Motor neuron (in vitro differentiated cells): ENCODE measurements around the gene PHF21B. TPM values are rescaled to one million over a fixed set of nuclear protein-coding genes. Genes with fewer than 3 reads are reported as not detected.
"Not testable (repeated sequence)": the region's sequence is repeated elsewhere in the genome, so short reads cannot be mapped to it uniquely, and the experiment has no call there.

ENCODE experiments used
- ATAC-seq, 8 experiments: fragments of 200-7000 bp; cut with Tn5 transposase; replicated peaks in 6 of 8; 2 replicates each; pipeline ENCODE4 v1.8.0; 2021; ENCODE audit warnings: mild to moderate bottlenecking in 8 of 8, moderate library complexity in 8 of 8
- H3K27ac ChIP-seq, 2 donors: fragments of 250-450 bp; sonication (Bioruptor Pico); 2 replicates each; pipeline ENCODE4 v1.9.0; 2021; ENCODE audit warnings: antibody characterized with exemption in 2 of 2, mild to moderate bottlenecking in 2 of 2, moderate library complexity in 1 of 2
- H3K4me1 ChIP-seq, 2 donors: fragments of 250-450 bp; sonication (Bioruptor Pico); replicated peaks in 1 of 2; 2 replicates each; pipeline ENCODE4 v1.6.1; 2021; ENCODE audit warnings: antibody characterized with exemption in 2 of 2, mild to moderate bottlenecking in 2 of 2, moderate library complexity in 1 of 2
- H3K4me3 ChIP-seq, 5 donors: fragments of 250-450 bp; sonication (Bioruptor Pico); 2 replicates each; pipeline ENCODE4 v1.9.0; 2021; ENCODE audit warnings: antibody characterized with exemption in 5 of 5, mild to moderate bottlenecking in 5 of 5, moderate library complexity in 4 of 5
- WGBS, 10 experiments: fragments of 450-650 bp; shearing (Covaris generic); methylation state at CpG; one replicate each; pipeline ENCODE4 v1.0.0; 2022; 5-methylcytosine and 5-hydroxymethylcytosine counted together
- in situ Hi-C, 9 experiments: fragments of 400-800 bp; cut with MboI; loops; one replicate each; pipeline ENCODE4 v1.15.0; 2021; ENCODE audit warnings: low sequenced_read_pairs in 9 of 9, low pct_unique_long_range_greater_than_20kb in 2 of 9; ENCODE audit not compliant: unreplicated experiment in 9 of 9
- total RNA-seq, 8 experiments: library from RNA; unstranded; fragments of 300-600 nt; gene quantifications; 2 replicates each; pipeline versions ENCODE4 v1.2.3 to v1.2.4, GENCODE V29; 2022

The PHF21B gene
- total RNA-seq, 8 experiments from 2014 or later: 0.66 to 84.5 (median 22.6) TPM

DNA sequence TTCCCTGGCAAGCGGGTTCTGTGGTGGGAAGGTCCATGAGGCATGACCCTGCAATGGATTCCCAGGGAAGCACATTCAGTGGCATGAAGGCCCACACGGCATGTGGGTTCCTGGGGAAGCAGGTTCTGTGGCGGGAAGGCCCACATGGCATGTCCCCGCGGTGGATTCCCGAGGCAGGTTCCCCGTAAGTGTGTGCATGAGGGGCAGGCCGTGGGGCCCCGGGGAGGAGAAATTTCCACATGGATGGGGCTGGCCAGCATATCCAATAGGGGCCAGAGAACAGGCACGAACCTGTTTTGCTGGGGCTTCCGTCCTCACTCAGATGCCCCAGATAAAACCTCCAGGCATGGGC, 83.7 kb downstream of the PHF21B start:
- WGBS, 10 experiments: 100% methylated on average over 1 to 5 of the region's 11 CpGs; no CpG with 5 or more reads in 8 of the 10 experiments
- no peak for ATAC-seq
- H3K27ac ChIP-seq: no peak overlapping the region
- no peak overlapping the region for H3K4me3 ChIP-seq
- peaks cover 19 to 25% of the 10 kb centered on the region in 2 donors for H3K4me1 ChIP-seq
- in situ Hi-C loops: no loop called here

DNA sequence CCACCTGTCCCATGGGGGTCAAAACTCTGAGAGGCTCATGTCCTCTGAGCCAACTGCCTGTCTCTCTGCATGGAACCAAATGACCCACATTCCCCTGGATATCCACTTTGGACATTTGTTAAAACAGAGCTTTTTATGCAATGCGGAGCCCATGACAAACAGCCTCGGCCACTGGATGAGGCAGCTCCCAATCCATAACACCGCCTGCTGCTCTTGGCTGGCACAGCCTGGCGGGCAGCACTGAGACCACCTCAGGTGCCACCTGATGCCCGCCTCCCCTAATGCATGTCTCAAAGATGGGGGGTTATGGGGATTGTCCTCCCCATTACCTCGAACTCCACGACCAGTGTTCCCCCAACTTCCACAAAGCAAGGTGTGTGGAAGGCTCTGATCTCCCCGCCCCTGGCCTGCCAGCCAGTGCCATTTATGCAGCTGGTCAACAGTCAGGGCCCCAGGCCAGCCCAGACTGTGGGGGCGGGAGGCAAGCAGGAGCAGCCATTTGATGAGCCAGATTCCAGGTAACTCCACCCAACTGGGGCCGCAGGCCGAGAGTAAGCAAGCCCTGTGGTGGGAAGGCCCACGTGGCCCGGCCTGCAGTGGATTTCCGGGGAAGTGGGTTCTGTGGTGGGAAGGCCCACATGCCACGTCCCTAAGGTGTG, 84.2 kb downstream of the PHF21B start:
- in situ Hi-C loops: no loop called here
- no peak overlapping the region for H3K4me3 ChIP-seq

DNA sequence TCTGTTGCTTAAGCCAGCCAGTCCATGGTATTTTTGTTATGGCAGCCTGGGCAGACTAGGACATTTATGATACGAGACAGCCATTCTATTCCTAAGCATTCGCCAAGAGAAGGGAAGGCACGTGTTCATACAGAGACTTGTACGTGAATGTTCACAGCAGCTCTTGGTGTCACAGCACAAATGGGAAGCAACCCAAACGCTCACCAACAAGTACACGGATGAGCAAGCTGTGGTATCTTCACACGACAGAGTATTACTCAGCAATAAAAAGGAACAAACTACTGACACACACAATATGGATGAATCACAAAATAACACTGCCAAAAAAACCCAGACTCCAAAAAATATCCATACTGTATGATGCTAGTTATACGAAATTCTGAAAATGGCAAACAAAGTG, 85.1 kb downstream of the PHF21B start:
- in situ Hi-C loops: no loop called here
- no peak overlapping the region for H3K4me3 ChIP-seq

More for the DNA sequence above, 84.2 kb downstream of the PHF21B start:
- no peak for ATAC-seq
- WGBS, 10 experiments: 49 to 100% (median 69%) methylated on average over 1 to 5 of the region's 15 CpGs; no CpG with 5 or more reads in 6 of the 10 experiments
- Histone ChIP-seq H3K4me1 (peaks cover 19 to 25% of the 10 kb centered on the region in 2 donors), H3K27ac (no peak overlapping the region)

DNA sequence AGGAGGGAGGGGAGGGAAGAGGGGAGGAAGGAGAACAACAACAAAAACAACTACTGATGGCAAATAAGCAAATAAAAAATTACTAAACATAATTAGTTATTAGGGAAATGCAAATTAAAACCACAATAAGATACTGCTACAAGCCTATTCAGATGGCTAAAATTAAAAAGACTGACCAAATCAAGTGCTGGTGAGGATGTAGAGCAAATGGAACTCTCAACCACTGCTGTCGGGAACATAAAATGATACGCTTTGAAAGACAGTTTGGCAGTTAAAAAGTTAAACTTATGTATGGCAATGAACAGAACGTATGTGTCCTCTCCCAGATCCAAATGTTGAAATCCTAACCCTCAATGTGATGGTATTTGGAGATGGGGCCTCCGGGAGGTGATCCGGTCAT, 85.7 kb downstream of the PHF21B start:
- ATAC-seq: no peak
- Histone ChIP-seq H3K4me1 (peaks cover 19 to 24% of the 10 kb centered on the region in 2 donors), H3K27ac (no peak overlapping the region), H3K4me3 (no peak overlapping the region)
- WGBS, 10 experiments: 31 to 93% (median 80%) methylated on average over 2 to 5 of the region's 5 CpGs; no CpG with 5 or more reads in 1 of the 10 experiments
- in situ Hi-C loops: no loop called here

More for the DNA sequence above, 85.1 kb downstream of the PHF21B start:
- peaks cover 19 to 25% of the 10 kb centered on the region in 2 donors for H3K4me1 ChIP-seq
- H3K27ac ChIP-seq: no peak overlapping the region
- WGBS, 10 experiments: 27 to 100% (median 86%) methylated on average over 1 to 8 of the region's 8 CpGs; no CpG with 5 or more reads in 1 of the 10 experiments
- no peak for ATAC-seq

DNA sequence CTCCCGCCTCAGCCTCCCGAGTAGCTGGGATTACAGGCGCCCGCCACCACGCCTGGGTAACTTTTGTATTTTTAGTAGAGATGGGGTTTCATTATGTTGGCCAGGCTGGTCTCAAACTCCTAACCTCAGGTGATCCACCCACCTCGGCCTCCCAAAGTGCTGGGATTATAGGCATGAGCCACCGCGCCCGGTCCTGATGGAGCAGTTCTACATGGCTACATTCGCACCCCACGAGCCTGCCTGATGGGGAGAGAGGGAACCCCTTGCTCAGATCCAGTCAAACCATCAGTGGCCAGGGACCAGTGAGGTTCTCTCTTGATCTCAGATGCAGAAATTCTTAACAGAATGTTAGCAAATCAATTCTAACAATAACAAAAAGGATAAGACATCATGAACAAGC, 88.0 kb downstream of the PHF21B start:
- in situ Hi-C loops, H3K4me1 ChIP-seq, H3K27ac ChIP-seq, H3K4me3 ChIP-seq, ATAC-seq: not testable (repeated sequence)
- WGBS, 10 experiments: 93 to 100% (median 95%) methylated on average over 2 to 6 of the region's 11 CpGs; no CpG with 5 or more reads in 5 of the 10 experiments

DNA sequence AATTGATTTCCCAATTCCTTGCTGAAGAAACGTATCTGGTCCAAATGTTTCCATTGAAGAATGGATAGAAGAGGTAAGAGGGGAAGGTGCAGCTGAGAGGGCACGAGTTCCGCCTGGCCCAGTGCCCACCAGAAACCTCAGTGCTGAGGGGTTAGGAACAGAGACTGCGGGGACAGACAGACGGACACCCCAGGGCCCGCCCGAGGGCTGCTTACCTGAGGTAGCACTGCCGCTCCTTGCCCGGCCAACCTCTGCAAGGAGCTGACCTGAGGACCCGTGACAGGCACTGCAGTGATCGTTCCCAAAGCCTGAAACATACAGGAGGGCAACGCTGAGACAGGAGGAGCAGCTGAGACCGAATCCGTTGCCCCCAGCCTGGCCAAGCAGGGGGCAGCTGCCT, 89.6 kb downstream of the PHF21B start:
- Histone ChIP-seq H3K4me1 (no peaks in the 10 kb centered on the region), H3K4me3 (no peak overlapping the region), H3K27ac (no peak overlapping the region)
- in situ Hi-C loops: no loop called here
- WGBS, 10 experiments: 28 to 98% (median 89%) methylated on average over 1 to 8 of the region's 14 CpGs; no CpG with 5 or more reads in 2 of the 10 experiments
- ATAC-seq: no peak

DNA sequence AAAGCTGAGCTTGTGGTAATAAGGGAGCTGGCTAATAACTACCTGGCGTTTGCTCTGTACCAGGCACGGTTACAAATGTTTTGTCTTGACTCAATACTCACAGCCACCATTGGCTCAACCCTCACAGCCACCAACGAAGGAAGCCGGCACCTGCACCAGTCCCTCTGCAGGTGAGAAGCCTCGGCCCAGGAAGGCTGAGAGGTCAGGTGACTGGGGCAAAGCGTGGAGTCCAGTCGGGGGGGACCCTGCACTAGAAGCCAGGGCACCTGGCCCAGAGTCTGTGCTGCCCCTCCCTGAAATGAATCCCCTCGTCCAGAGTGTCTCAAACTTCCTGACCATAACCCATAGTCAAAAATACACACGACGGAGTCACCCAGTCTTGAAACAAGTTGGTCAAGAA, 90.1 kb downstream of the PHF21B start:
- Histone ChIP-seq H3K4me3 (no peak overlapping the region), H3K4me1 (no peaks in the 10 kb centered on the region), H3K27ac (no peak overlapping the region)
- 36 to 100% (median 80%) methylated on average over 1 to 6 of the region's 10 CpGs; no CpG with 5 or more reads in 5 of the 10 experiments for WGBS, 10 experiments
- in situ Hi-C loops: no loop called here
- ATAC-seq: no peak

DNA sequence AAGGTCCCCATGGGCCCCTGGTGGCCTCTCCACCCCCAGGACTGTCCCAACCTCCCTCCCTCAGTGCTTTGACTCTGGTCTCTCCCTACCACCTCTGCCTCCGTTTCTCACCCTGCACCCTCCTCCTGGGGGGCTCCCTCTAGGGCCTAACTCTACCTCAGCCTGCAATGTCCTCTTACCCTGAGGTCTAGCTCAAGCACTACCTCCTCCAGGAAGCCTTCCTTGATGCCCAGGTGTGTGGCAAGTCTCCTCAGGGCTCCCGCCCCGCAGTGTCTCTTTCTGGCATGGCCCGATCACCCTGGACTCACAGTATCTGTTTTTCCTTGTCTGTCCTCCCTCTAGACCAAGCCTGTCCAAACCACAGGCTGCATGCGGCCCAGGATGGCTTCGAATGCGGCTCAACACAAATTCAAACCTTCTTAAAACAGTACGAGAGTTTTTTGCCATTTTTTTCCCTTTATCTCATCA, 90.8 kb downstream of the PHF21B start:
- Histone ChIP-seq H3K27ac (no peak overlapping the region), H3K4me1 (no peaks in the 10 kb centered on the region), H3K4me3 (no peak overlapping the region)
- in situ Hi-C loops: no loop called here
- 29 to 100% (median 86%) methylated on average over 1 to 4 of the region's 8 CpGs for WGBS, 10 experiments
- no peak for ATAC-seq

DNA sequence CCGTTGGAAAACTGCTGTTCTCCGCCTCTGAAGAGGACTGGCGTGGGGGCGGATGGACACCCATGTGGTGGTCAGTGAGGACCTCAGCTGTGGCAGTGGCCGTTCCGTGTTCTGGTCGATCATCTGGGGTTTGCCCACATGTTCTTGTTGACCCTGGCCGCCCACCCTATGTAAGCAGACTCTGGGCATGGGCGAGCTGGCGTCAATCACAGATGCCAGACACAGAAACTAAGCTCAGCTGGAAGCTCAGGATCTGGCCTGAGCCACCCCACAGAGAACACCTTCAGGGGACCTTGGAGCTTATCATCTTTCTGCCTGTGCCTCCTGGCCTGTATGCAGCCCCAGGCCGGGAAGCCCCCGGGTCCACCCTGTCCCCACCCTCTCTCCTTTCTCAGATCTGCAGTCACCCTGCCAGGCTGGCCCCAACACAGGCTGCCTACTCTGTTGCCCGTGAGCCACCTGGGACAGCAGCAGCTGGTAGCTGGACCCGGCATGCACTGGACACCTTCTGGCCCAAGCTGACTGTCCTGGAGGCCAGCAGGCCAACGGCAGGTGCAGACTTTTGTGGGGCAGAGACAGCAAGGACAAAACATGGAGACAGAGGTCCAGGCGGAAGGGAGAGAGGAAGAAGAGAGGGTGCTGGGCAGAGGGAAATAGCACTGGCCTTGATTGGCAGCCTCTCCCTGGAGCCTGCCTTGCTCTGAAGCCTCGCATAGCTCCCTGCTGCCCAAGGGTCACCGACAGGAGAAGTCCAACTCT, 91.5 kb downstream of the PHF21B start:
- no peak for ATAC-seq
- no peak overlapping the region for H3K4me3 ChIP-seq
- H3K27ac ChIP-seq: no peak overlapping the region
- in situ Hi-C loops: no loop called here
- WGBS, 10 experiments: 26 to 96% (median 88%) methylated on average over 2 to 9 of the region's 18 CpGs; no CpG with 5 or more reads in 4 of the 10 experiments
- H3K4me1 ChIP-seq: no peaks in the 10 kb centered on the region

DNA sequence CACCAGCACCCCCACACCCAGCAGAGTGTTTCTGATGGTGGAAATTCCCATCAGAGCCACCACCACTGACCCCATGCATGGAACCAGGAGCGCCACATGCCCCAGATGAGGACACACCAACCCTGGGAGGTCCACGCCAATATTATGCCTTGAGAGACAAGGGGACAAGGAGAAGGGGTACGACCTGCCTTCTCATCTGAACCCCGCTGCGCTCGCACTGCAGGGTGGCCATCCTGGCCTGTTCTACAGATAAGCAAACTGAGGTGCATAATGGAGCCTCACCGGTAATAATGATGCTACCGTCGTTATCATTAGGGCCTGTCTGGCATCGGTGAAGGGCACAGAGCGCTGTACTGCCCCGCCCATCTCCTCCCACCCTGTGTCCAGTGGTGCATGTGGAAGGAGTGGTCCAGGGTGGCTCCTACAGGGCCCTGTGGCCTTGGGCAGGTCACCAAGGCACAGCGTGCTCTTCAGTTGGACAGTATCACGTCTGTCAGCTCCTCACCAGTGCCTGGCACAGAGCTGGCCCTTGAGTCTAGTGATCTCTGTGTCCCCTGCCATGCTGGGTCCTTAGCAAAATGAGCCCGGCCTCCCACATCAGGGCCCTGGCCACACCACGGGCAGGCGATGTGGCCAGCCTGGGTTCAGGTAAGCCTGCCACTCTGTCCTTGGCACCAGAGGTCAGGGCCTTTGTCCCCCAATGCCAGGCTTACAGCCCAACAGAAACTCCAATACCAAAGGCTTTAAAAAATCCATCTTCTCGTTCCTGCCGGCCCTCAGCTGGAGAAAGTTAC, 92.2 kb downstream of the PHF21B start:
- Histone ChIP-seq H3K4me3 (no peak overlapping the region), H3K4me1 (no peaks in the 10 kb centered on the region), H3K27ac (no peak overlapping the region)
- ATAC-seq: no peak
- in situ Hi-C loops: no loop called here
- WGBS, 10 experiments: 34 to 100% (median 96%) methylated on average over 1 to 11 of the region's 19 CpGs; no CpG with 5 or more reads in 5 of the 10 experiments

DNA sequence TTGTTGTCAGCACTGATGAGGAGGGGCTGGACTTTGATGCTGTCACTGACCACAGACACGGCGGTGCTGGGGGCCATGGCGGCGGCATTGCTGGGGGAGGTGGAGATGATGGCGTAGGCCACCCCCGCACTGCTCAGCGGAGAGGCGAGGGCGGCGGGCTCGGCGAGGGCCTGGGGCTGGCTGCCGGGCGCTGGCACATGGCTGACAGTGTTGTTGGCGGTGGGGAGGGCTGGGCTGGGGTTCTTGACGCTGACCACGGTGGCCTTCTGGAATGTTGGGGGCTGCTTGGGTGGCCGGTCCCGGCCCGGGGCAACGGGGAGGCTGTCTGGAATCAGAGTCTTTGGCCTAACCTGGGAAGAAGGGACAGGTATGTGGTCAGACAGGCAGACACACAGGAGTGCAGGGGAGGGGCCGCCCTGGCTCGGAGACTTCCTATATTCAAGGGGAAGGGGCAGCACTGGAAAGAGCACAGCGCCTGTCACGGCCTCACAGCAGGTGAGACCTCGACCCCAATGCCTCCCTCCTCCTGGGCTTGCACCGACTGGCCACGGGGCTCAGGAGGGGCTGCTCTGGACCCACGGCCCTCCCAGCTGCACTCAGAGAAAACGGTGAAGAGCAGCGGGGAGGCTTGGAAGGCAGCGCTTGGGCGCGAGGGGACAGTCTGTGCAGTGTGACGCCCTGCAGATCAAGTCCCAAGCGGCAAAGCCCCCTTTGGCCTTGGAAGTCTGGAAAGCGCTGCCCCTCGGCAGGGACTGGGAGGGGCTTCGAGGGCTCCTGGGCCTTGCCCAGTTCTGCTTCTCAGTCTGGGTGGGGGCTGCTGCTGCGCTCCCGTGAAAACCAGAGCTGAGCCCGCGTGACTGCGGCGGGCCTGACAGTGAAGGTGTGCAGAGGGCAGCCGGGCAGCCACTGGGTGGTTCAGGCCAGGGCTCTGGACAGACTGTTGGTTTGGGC, 93.2 kb downstream of the PHF21B start:
- WGBS, 10 experiments: 80 to 96% (median 93%) methylated on average over 1 to 5 of the region's 46 CpGs; no CpG with 5 or more reads in 7 of the 10 experiments
- ATAC-seq: no peak
- in situ Hi-C loops: no loop called here
- Histone ChIP-seq H3K4me3 (no peak overlapping the region), H3K4me1 (no peaks in the 10 kb centered on the region), H3K27ac (no peak overlapping the region)

DNA sequence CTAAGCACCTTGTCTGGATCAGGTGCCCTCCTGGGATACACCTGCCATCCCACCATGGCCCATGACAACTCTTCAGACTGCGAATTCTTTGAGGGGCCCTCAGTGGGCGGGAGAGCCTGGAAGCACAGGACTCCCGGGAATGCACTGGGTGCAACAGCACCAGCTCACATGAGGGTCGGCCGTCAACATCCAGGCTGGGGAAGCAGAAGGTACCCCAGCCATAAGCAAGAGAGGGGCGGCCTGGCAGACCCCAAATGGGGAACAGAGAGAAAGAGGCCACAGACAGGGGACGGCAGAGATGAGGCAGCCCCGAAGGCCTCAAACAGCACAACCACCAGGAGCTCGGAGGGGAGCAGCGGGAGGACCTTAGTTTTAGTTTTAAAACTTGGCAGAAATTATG, 94.4 kb downstream of the PHF21B start:
- in situ Hi-C loops: no loop called here
- Histone ChIP-seq H3K27ac (no peak overlapping the region), H3K4me3 (no peak overlapping the region), H3K4me1 (no peaks in the 10 kb centered on the region)
- ATAC-seq: no peak
- WGBS, 10 experiments: 33 to 100% (median 97%) methylated on average over 1 to 8 of the region's 10 CpGs; no CpG with 5 or more reads in 3 of the 10 experiments
